ENCODE data around the gene BBS1.

The BBS1 gene

GRCh38 chr11:66467034-66467659 lies 43.3 kb upstream of the BBS1 start:
- Histone ChIP-seq H3K79me2 (ENCODE audit: control insufficient read depth, low read length) (no peaks in the 10 kb centered on the region), H3K4me2 (ENCODE audit: low read length) (peak overlapping the region; percentile 88), H3K27ac (ENCODE audit: low read depth, low read length) (no peak overlapping the region), H3K4me3 (ENCODE audit: low read length) (peak overlapping the region; percentile 75), H3K27me3 (ENCODE audit: control insufficient read depth, low read length) (peaks cover 9% of the 10 kb centered on the region), H3K9me2 (replicated peaks; ENCODE audit: control insufficient read depth, low read length) (no peaks in the 10 kb centered on the region), H3K9me3 (ENCODE audit: control insufficient read depth, insufficient read depth, low read length) (peaks cover 4% of the 10 kb centered on the region; the same call in 1 of the 2 replicates), H3K4me1 (ENCODE audit: control insufficient read depth, low read length) (peaks cover 25% of the 10 kb centered on the region), H3K36me3 (ENCODE audit: control insufficient read depth, low read length) (no peaks in the 10 kb centered on the region), H4K20me1 (ENCODE audit: control insufficient read depth, insufficient read depth, low read depth, low read length) (no peaks in the 10 kb centered on the region), H3F3A (ENCODE audit: control insufficient read depth, insufficient read depth) (peaks cover 5% of the 10 kb centered on the region; the same call in 1 of the 2 replicates)
- TF ChIP-seq, protein P1, sequence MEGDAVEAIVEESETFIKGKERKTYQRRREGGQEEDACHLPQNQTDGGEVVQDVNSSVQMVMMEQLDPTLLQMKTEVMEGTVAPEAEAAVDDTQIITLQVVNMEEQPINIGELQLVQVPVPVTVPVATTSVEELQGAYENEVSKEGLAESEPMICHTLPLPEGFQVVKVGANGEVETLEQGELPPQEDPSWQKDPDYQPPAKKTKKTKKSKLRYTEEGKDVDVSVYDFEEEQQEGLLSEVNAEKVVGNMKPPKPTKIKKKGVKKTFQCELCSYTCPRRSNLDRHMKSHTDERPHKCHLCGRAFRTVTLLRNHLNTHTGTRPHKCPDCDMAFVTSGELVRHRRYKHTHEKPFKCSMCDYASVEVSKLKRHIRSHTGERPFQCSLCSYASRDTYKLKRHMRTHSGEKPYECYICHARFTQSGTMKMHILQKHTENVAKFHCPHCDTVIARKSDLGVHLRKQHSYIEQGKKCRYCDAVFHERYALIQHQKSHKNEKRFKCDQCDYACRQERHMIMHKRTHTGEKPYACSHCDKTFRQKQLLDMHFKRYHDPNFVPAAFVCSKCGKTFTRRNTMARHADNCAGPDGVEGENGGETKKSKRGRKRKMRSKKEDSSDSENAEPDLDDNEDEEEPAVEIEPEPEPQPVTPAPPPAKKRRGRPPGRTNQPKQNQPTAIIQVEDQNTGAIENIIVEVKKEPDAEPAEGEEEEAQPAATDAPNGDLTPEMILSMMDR (IDR thresholded peaks at IDR 0.05; ENCODE audit: low read depth, low read length, poor library complexity, severe bottlenecking) = peak; percentile 38
- TF ChIP-seq EZH2phosphoT487 (IDR thresholded peaks at IDR 0.05; ENCODE audit: borderline replicate concordance, low read length) = no peak

GRCh38 chr11:66467756-66468155 lies 42.7 kb upstream of the BBS1 start:
- no peak overlapping the region for H3K27ac ChIP-seq (ENCODE audit: low read depth, low read length)
- H3K9me3 ChIP-seq (ENCODE audit: control insufficient read depth, insufficient read depth, low read length) = peaks cover under 1% of the 10 kb centered on the region; the same call in 1 of the 2 replicates
- H3F3A ChIP-seq (ENCODE audit: control insufficient read depth, insufficient read depth) = peaks cover 2% of the 10 kb centered on the region; the same call in 1 of the 2 replicates
- peak overlapping the region; percentile 88 for H3K4me2 ChIP-seq (ENCODE audit: low read length)
- H3K27me3 ChIP-seq (ENCODE audit: control insufficient read depth, low read length) = peaks cover 9% of the 10 kb centered on the region
- peaks cover 3% of the 10 kb centered on the region; the same call in 1 of the 2 replicates for H3K36me3 ChIP-seq (ENCODE audit: control insufficient read depth, low read length)
- H3K79me2 ChIP-seq (ENCODE audit: control insufficient read depth, low read length) = no peaks in the 10 kb centered on the region
- TF ChIP-seq, protein P1 (IDR thresholded peaks at IDR 0.05; ENCODE audit: low read depth, low read length, poor library complexity, severe bottlenecking) = no peak
- TF ChIP-seq EZH2phosphoT487 (IDR thresholded peaks at IDR 0.05; ENCODE audit: borderline replicate concordance, low read length) = no peak
- peak overlapping the region; percentile 75 for H3K4me3 ChIP-seq (ENCODE audit: low read length)
- H3K4me1 ChIP-seq (ENCODE audit: control insufficient read depth, low read length) = peaks cover 19% of the 10 kb centered on the region
- H4K20me1 ChIP-seq (ENCODE audit: control insufficient read depth, insufficient read depth, low read depth, low read length) = no peaks in the 10 kb centered on the region
- H3K9me2 ChIP-seq (replicated peaks; ENCODE audit: control insufficient read depth, low read length) = no peaks in the 10 kb centered on the region

DNA sequence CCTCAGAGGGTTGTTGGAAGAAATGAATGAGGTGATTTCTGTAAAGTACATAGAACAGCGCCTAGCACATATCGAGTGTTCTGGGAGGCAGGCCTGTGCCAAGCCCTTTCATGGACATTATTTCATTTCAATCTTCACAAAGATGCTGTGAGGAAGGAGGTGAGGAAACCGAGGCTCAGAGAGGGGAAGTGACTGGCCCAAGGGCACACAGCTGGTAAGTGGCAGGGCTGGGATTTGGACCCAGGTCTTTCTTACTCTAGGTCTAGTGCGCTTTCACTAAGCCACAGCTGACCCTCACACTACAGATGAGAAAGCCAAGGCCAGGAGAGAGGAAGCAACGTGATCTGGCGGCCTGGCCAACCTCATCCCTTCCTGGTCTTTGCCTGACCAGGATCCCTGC lies 41.7 kb upstream of the BBS1 start:
- Histone ChIP-seq H3K79me2 (ENCODE audit: control insufficient read depth, low read length) (no peaks in the 10 kb centered on the region), H4K20me1 (ENCODE audit: control insufficient read depth, insufficient read depth, low read depth, low read length) (no peaks in the 10 kb centered on the region), H3K9me2 (replicated peaks; ENCODE audit: control insufficient read depth, low read length) (no peaks in the 10 kb centered on the region), H3K27ac (ENCODE audit: low read depth, low read length) (no peak overlapping the region), H3K9me3 (ENCODE audit: control insufficient read depth, insufficient read depth, low read length) (no peaks in the 10 kb centered on the region), H3K27me3 (ENCODE audit: control insufficient read depth, low read length) (peaks cover 9% of the 10 kb centered on the region), H3K4me1 (ENCODE audit: control insufficient read depth, low read length) (peaks cover 16% of the 10 kb centered on the region), H3K4me3 (ENCODE audit: low read length) (no peak overlapping the region), H3F3A (ENCODE audit: control insufficient read depth, insufficient read depth) (no peaks in the 10 kb centered on the region), H3K36me3 (ENCODE audit: control insufficient read depth, low read length) (peaks cover 3% of the 10 kb centered on the region; the same call in 1 of the 2 replicates), H3K4me2 (ENCODE audit: low read length) (no peak overlapping the region)
- TF ChIP-seq, protein P1 (IDR thresholded peaks at IDR 0.05; ENCODE audit: low read depth, low read length, poor library complexity, severe bottlenecking) = no peak
